SKM-1 treated with dmso at 0.1 percent for 144 hours (cell line): ENCODE results near the gene NTMT1.
"Not testable (repeated sequence)": the region's sequence is repeated elsewhere in the genome, so short reads cannot be mapped to it uniquely, and the experiment has no call there.

ENCODE experiments used
- DNase-seq: peaks from one replicate; lab custom pipeline; 2025; ENCODE audit not compliant: unreplicated experiment; lab: John Stamatoyannopoulos, UW

The NTMT1 gene

GRCh38 chr9:129635099-129636065 is 9.4 kb downstream of the NTMT1 start:
- no peak for DNase-seq

- not testable (repeated sequence) for DNase-seq
Observed at GRCh38 chr9:129636343-129636742, 10.4 kb downstream of the NTMT1 start.

- no peak for DNase-seq
Observed at GRCh38 chr9:129637102-129637501, 11.1 kb downstream of the NTMT1 start.

- no peak for DNase-seq
Observed at GRCh38 chr9:129637673-129638439, 11.9 kb downstream of the NTMT1 start.

- DNase-seq = no peak
Observed at GRCh38 chr9:129639034-129639630, 13.2 kb downstream of the NTMT1 start.

- no peak for DNase-seq
Observed at GRCh38 chr9:129639756-129640085, 13.8 kb downstream of the NTMT1 start.

GRCh38 chr9:129640086-129640870 is 14.3 kb downstream of the NTMT1 start:
- DNase-seq = no peak

- no peak for DNase-seq
Observed at GRCh38 chr9:129640871-129641749, 15.1 kb downstream of the NTMT1 start.

- DNase-seq = peak; percentile 91
Observed at GRCh38 chr9:129641750-129642585, 16.0 kb downstream of the NTMT1 start, which contains the start of gene ASB6. Gene ASB6 (minus strand): TSS chr9:129642151. CDS start chr9:129641999, 152 bp downstream.

- DNase-seq = no peak
Observed at GRCh38 chr9:129643706-129644105, 17.7 kb downstream of the NTMT1 start.

GRCh38 chr9:129644365-129644764 is 18.4 kb downstream of the NTMT1 start:
- DNase-seq = no peak

- no peak for DNase-seq
Observed at GRCh38 chr9:129644902-129645301, 18.9 kb downstream of the NTMT1 start.

GRCh38 chr9:129646252-129646651 is 20.3 kb downstream of the NTMT1 start:
- no peak for DNase-seq

GRCh38 chr9:129646654-129647053 is 20.7 kb downstream of the NTMT1 start:
- DNase-seq = no peak

GRCh38 chr9:129647635-129648034 is 21.7 kb downstream of the NTMT1 start:
- no peak for DNase-seq

GRCh38 chr9:129648092-129648763 is 22.3 kb downstream of the NTMT1 start:
- DNase-seq = no peak

- no peak for DNase-seq
Observed at GRCh38 chr9:129648764-129649115, 22.8 kb downstream of the NTMT1 start.
